HEK293 (cell line): ENCODE data around the gene PPP1R8.

ENCODE experiments used
- CTCF ChIA-PET: fragments of 350-600 bp; formaldehyde crosslinking; extraction: SDS; loops from one replicate; lab custom pipeline; 2021; ENCODE audit warnings: antibody characterized with exemption; lab: Yijun Ruan, JAX
- POLR2A ChIA-PET: fragments of 300-600 bp; formaldehyde crosslinking; extraction: SDS; loops from one replicate; lab custom pipeline; 2020; ENCODE audit warnings: antibody characterized with exemption, inconsistent platforms; lab: Yijun Ruan, JAX
- H3K27ac ChIP-seq: fragments of 200-500 bp; sonication (Bioruptor generic); 2 replicates; pipeline ENCODE4 v1.5.1; 2014; ENCODE audit warnings: low read depth, low read length, control low read depth, inconsistent platforms; ENCODE audit errors: extremely low read depth
- H3K36me3 ChIP-seq, 2 experiments: fragments of 200-500 bp in 1 of 2; sonication (Bioruptor generic) in 1 of 2; 1 replicate in 1 of 2; 2 replicates in 1 of 2; pipeline ENCODE4 v1.5.1; 2014 to 2017; ENCODE audit warnings: inconsistent platforms in 2 of 2, low read length in 2 of 2; ENCODE audit not compliant: control insufficient read depth in 2 of 2, insufficient read depth in 1 of 2
- H3K4me1 ChIP-seq: fragments of 200-500 bp; sonication (Bioruptor generic); 2 replicates; pipeline ENCODE4 v1.5.1; 2014; ENCODE audit warnings: mild to moderate bottlenecking, low read length, inconsistent platforms; ENCODE audit not compliant: control insufficient read depth, insufficient read depth
- H3K4me3 ChIP-seq: 2 replicates; pipeline ENCODE4 v1.5.1; 2011; ENCODE audit warnings: low read depth, mild to moderate bottlenecking, control low read depth, low read length, moderate library complexity
- H3K9me3 ChIP-seq: fragments of 200-500 bp; sonication (Bioruptor generic); 2 replicates; pipeline ENCODE4 v1.5.1; 2014; ENCODE audit warnings: low read depth, low read length, inconsistent platforms; ENCODE audit not compliant: control insufficient read depth, insufficient read depth
- FEZF1 ChIP-seq: fragments of 450-650 bp; formaldehyde crosslinking; IDR thresholded peaks from 2 replicates; pipeline ENCODE4 v1.5.1; 2016; ENCODE audit warnings: missing biosample characterization, missing genetic modification characterization
- GLIS2 ChIP-seq: fragments of 450-650 bp; formaldehyde crosslinking; IDR thresholded peaks from 2 replicates; pipeline ENCODE4 v1.5.1; 2016; ENCODE audit warnings: missing biosample characterization, missing genetic modification characterization
- KLF1 ChIP-seq: fragments of 450-650 bp; formaldehyde crosslinking; IDR thresholded peaks from 2 replicates; pipeline ENCODE4 v1.5.1; 2016; ENCODE audit warnings: missing biosample characterization, missing genetic modification characterization
- KLF7 ChIP-seq: fragments of 450-650 bp; formaldehyde crosslinking; IDR thresholded peaks from 2 replicates; pipeline ENCODE4 v1.5.1; 2016; ENCODE audit warnings: missing biosample characterization, missing genetic modification characterization, borderline replicate concordance
- MYNN ChIP-seq: fragments of 450-650 bp; formaldehyde crosslinking; IDR thresholded peaks from 2 replicates; pipeline ENCODE4 v1.5.1; 2016; ENCODE audit warnings: missing biosample characterization, missing genetic modification characterization, borderline replicate concordance
- PRDM1 ChIP-seq: fragments of 450-650 bp; formaldehyde crosslinking; IDR thresholded peaks from 2 replicates; pipeline ENCODE4; 2016; ENCODE audit warnings: missing biosample characterization, missing genetic modification characterization
- SCRT2 ChIP-seq: fragments of 450-650 bp; formaldehyde crosslinking; IDR thresholded peaks from 2 replicates; pipeline ENCODE4 v1.5.1; 2016; ENCODE audit warnings: missing biosample characterization, missing genetic modification characterization
- YY1 ChIP-seq: fragments of 450-650 bp; formaldehyde crosslinking; IDR thresholded peaks from 2 replicates; pipeline ENCODE4 v1.5.1; 2018; ENCODE audit warnings: missing biosample characterization, missing genetic modification characterization
- ZBTB20 ChIP-seq: fragments of 450-650 bp; formaldehyde crosslinking; IDR thresholded peaks from 2 replicates; pipeline ENCODE4 v1.5.1; 2016; ENCODE audit warnings: missing biosample characterization, missing genetic modification characterization
- ZNF132 ChIP-seq: fragments of 450-650 bp; formaldehyde crosslinking; IDR thresholded peaks from 2 replicates; pipeline ENCODE4 v1.5.1; 2017; ENCODE audit warnings: missing biosample characterization, missing genetic modification characterization, borderline replicate concordance
- ZNF221 ChIP-seq: fragments of 450-650 bp; formaldehyde crosslinking; IDR thresholded peaks from 2 replicates; pipeline ENCODE4 v1.5.1; 2017; ENCODE audit warnings: missing biosample characterization, missing genetic modification characterization, borderline replicate concordance
- ZNF24 ChIP-seq: fragments of 450-650 bp; formaldehyde crosslinking; IDR thresholded peaks from 2 replicates; pipeline ENCODE4 v1.5.1; 2016; ENCODE audit warnings: missing biosample characterization, missing genetic modification characterization
- ZNF248 ChIP-seq: fragments of 450-650 bp; formaldehyde crosslinking; IDR thresholded peaks from 2 replicates; pipeline ENCODE4 v1.5.1; 2017; ENCODE audit warnings: missing biosample characterization, missing genetic modification characterization
- ZSCAN23 ChIP-seq: fragments of 450-650 bp; formaldehyde crosslinking; IDR thresholded peaks from 2 replicates; pipeline ENCODE4 v1.5.1; 2016; ENCODE audit warnings: missing biosample characterization, missing genetic modification characterization
- TF ChIP-seq, protein P1 (sequence below): fragments of 450-650 bp; formaldehyde crosslinking; IDR thresholded peaks from 2 replicates; pipeline ENCODE4 v1.5.1; 2016; ENCODE audit warnings: missing biosample characterization, missing genetic modification characterization, borderline replicate concordance

Gene PPP1R8

GRCh38 chr1:27891196-27891889, 60.8 kb downstream of the PPP1R8 start:
- H3K4me3 ChIP-seq = no peak overlapping the region
- CTCF ChIA-PET = no interaction called here
- H3K9me3 ChIP-seq = no peaks in the 10 kb centered on the region
- H3K4me1 ChIP-seq = no peaks in the 10 kb centered on the region
- TF ChIP-seq PRDM1 (tag by site-specific recombination) (0 out of 2 replicates have a peak, but pooled peaks have one; percentile 18), SCRT2 (tag by site-specific recombination) (no peak)
- H3K27ac ChIP-seq = no peak overlapping the region
- H3K36me3 ChIP-seq = peaks cover 29 to 89% of the 10 kb centered on the region in 2 experiments
- POLR2A ChIA-PET = no interaction called here

DNA sequence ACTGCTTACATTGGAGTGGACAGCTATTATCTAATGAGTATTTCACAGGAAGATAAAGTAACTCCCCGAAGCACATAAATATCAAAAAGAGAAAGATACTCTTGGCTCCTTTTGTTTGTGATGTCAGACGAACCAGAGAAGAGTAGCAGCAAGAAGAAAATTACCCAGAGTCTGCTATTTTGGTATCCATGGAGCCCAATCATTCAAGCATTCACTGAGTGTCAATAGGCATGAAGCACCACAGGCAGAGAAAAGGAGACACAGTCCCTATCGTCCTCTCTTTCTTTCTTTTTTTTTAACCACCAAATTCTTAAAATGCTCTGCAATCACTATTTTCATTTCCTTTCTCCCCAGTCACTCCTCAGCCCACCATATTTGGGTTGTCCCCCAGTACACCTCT, 63.9 kb downstream of the PPP1R8 start:
- POLR2A ChIA-PET = no interaction called here
- CTCF ChIA-PET = interaction anchor here (0.7 to 1.5 kb wide), 2 partner anchors 9 to 54 kb away, joined by 3 to 4 read pairs; no protein-coding TSS in a partner anchor
- Histone ChIP-seq H3K4me1 (no peaks in the 10 kb centered on the region), H3K4me3 (no peak overlapping the region), H3K9me3 (no peaks in the 10 kb centered on the region), H3K36me3 (peaks cover 55 to 91% of the 10 kb centered on the region in 2 experiments), H3K27ac (no peak overlapping the region)
- TF ChIP-seq GLIS2 (tag by site-specific recombination) (no peak), ZNF24 (tag by site-specific recombination) (no peak), ZSCAN23 (tag by site-specific recombination) (no peak), ZNF221 (tag by site-specific recombination) (no peak), YY1 (tag by site-specific recombination) (no peak), KLF1 (tag by site-specific recombination) (no peak), ZBTB20 (no peak), MYNN (tag by site-specific recombination) (no peak), KLF7 (tag by site-specific recombination) (no peak), FEZF1 (tag by site-specific recombination) (no peak), ZNF248 (tag by site-specific recombination) (no peak), ZNF132 (tag by site-specific recombination) (no peak)
- TF ChIP-seq, protein P1, sequence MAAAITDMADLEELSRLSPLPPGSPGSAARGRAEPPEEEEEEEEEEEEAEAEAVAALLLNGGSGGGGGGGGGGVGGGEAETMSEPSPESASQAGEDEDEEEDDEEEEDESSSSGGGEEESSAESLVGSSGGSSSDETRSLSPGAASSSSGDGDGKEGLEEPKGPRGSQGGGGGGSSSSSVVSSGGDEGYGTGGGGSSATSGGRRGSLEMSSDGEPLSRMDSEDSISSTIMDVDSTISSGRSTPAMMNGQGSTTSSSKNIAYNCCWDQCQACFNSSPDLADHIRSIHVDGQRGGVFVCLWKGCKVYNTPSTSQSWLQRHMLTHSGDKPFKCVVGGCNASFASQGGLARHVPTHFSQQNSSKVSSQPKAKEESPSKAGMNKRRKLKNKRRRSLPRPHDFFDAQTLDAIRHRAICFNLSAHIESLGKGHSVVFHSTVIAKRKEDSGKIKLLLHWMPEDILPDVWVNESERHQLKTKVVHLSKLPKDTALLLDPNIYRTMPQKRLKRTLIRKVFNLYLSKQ (tag by site-specific recombination) = no peak
